ENCODE results near the gene MCC. TPM values are rescaled to one million over a fixed set of nuclear protein-coding genes. Genes with fewer than 3 reads are reported as not detected.

Gene MCC
- total RNA-seq, 1 experiment from 2014 or later = 8.1 TPM

- no peak for DNase-seq (ENCODE audit: low read depth)
Measured at GRCh38 chr5:113118298-113118697, 370.0 kb downstream of the MCC start.

GRCh38 chr5:113117543-113118115 is 370.6 kb downstream of the MCC start:
- no peak for DNase-seq (ENCODE audit: low read depth)

GRCh38 chr5:113115956-113116355 is 372.3 kb downstream of the MCC start:
- no peak for DNase-seq (ENCODE audit: low read depth)

- DNase-seq (ENCODE audit: low read depth) = no peak
Measured at GRCh38 chr5:113115061-113115460, 373.2 kb downstream of the MCC start.

- no peak for DNase-seq (ENCODE audit: low read depth)
Measured at GRCh38 chr5:113114559-113114958, 373.7 kb downstream of the MCC start.

GRCh38 chr5:113112435-113112834 is 375.8 kb downstream of the MCC start:
- DNase-seq (ENCODE audit: low read depth) = peak; percentile 47

- DNase-seq (ENCODE audit: low read depth) = no peak
Measured at GRCh38 chr5:113110117-113110516, 378.1 kb downstream of the MCC start.

GRCh38 chr5:113109344-113109743 is 378.9 kb downstream of the MCC start:
- DNase-seq (ENCODE audit: low read depth) = no peak

GRCh38 chr5:113108485-113108884 is 379.8 kb downstream of the MCC start:
- no peak for DNase-seq (ENCODE audit: low read depth)

- DNase-seq (ENCODE audit: low read depth) = no peak
Measured at GRCh38 chr5:113106821-113107220, 381.4 kb downstream of the MCC start.

- no peak for DNase-seq (ENCODE audit: low read depth)
Measured at GRCh38 chr5:113105693-113106280, 382.5 kb downstream of the MCC start.

GRCh38 chr5:113103330-113103729 is 384.9 kb downstream of the MCC start:
- no peak for DNase-seq (ENCODE audit: low read depth)

- DNase-seq (ENCODE audit: low read depth) = peak; percentile 28
Measured at GRCh38 chr5:113102121-113102531, 386.1 kb downstream of the MCC start.

GRCh38 chr5:113100981-113101380 is 387.3 kb downstream of the MCC start:
- DNase-seq (ENCODE audit: low read depth) = no peak

GRCh38 chr5:113099822-113100221 is 388.4 kb downstream of the MCC start:
- no peak for DNase-seq (ENCODE audit: low read depth)

- DNase-seq (ENCODE audit: low read depth) = no peak
Measured at GRCh38 chr5:113098378-113098777, 389.9 kb downstream of the MCC start.

GRCh38 chr5:113095831-113096230 is 392.4 kb downstream of the MCC start:
- no peak for DNase-seq (ENCODE audit: low read depth)

GRCh38 chr5:113093558-113093957 is 394.7 kb downstream of the MCC start:
- no peak for DNase-seq (ENCODE audit: low read depth)

GRCh38 chr5:113092683-113093082 is 395.6 kb downstream of the MCC start:
- peak; percentile 37 for DNase-seq (ENCODE audit: low read depth)

GRCh38 chr5:113091622-113092021 is 396.6 kb downstream of the MCC start:
- DNase-seq (ENCODE audit: low read depth) = no peak

- no peak for DNase-seq (ENCODE audit: low read depth)
Measured at GRCh38 chr5:113090336-113091106, 397.7 kb downstream of the MCC start.

GRCh38 chr5:113089653-113090335 is 398.5 kb downstream of the MCC start:
- no peak for DNase-seq (ENCODE audit: low read depth)
